NAMALWA (cell line): ENCODE data around the gene ABHD16A.

Experiments
- DNase-seq: peaks from one replicate; pipeline ENCODE4 v3.0.0-alpha.2; 2015; ENCODE audit warnings: low spot score

The ABHD16A gene

DNA sequence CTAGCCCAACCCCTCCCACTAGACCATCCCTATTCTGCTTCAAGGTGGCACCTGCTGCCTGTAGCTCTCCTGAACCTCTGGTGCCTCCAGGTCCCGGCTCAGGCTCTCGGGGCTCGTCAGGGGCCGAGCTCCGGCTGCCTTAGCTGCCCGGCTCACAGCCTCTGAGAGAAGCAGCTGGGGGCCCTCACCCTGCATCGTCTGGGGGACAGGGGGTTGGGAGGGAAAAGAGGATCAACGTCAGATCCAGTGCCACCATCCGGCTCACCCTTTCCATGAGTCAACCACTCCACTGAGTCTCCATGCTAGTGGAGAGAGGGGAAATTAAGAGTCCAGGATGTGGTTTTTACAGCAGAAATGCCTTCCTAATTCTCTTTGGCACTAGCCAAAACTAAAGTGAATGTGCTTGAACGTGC is 63.7 kb downstream of the ABHD16A start:
- no peak for DNase-seq

DNA sequence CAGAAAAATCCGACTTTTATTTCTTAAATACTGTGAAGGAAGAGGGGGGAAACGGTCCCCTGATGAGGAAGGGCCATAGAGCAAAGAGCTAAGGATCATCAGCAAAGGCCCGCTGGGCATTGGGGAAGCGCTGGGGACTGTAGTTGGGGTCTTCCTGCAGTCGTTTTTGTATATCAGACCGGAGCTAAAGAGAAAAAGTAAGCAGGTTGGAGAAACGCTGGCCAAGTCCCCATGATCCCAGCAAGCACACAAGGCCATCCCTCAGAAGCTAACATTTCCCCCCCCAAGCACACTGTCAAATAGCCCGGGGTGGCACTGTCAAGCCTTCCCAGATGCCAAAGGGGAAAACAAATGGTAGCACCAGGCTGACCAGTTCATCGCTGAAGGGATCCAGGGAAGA is 64.1 kb downstream of the ABHD16A start:
- DNase-seq = no peak
